HEK293 (cell line): ENCODE measurements around the gene DNAJC10.
A peak's percentile ranks its signal among the peaks of the same experiment; 100 is the strongest.

Experiments
- CTCF ChIA-PET: fragments of 350-600 bp; formaldehyde crosslinking; extraction: SDS; loops from one replicate; lab custom pipeline; 2021; ENCODE audit warnings: antibody characterized with exemption; lab: Yijun Ruan, JAX
- POLR2A ChIA-PET: fragments of 300-600 bp; formaldehyde crosslinking; extraction: SDS; loops from one replicate; lab custom pipeline; 2020; ENCODE audit warnings: antibody characterized with exemption, inconsistent platforms; lab: Yijun Ruan, JAX
- H3K27ac ChIP-seq: fragments of 200-500 bp; sonication (Bioruptor generic); 2 replicates; pipeline ENCODE4 v1.5.1; 2014; ENCODE audit warnings: low read depth, low read length, control low read depth, inconsistent platforms; ENCODE audit errors: extremely low read depth
- H3K36me3 ChIP-seq, 2 experiments: fragments of 200-500 bp in 1 of 2; sonication (Bioruptor generic) in 1 of 2; 1 replicate in 1 of 2; 2 replicates in 1 of 2; pipeline ENCODE4 v1.5.1; 2014 to 2017; ENCODE audit warnings: inconsistent platforms in 2 of 2, low read length in 2 of 2; ENCODE audit not compliant: control insufficient read depth in 2 of 2, insufficient read depth in 1 of 2
- H3K4me1 ChIP-seq: fragments of 200-500 bp; sonication (Bioruptor generic); 2 replicates; pipeline ENCODE4 v1.5.1; 2014; ENCODE audit warnings: mild to moderate bottlenecking, low read length, inconsistent platforms; ENCODE audit not compliant: control insufficient read depth, insufficient read depth
- H3K4me3 ChIP-seq: 2 replicates; pipeline ENCODE4 v1.5.1; 2011; ENCODE audit warnings: low read depth, mild to moderate bottlenecking, control low read depth, low read length, moderate library complexity
- H3K9me3 ChIP-seq: fragments of 200-500 bp; sonication (Bioruptor generic); 2 replicates; pipeline ENCODE4 v1.5.1; 2014; ENCODE audit warnings: low read depth, low read length, inconsistent platforms; ENCODE audit not compliant: control insufficient read depth, insufficient read depth
- GLI2 ChIP-seq: fragments of 450-650 bp; formaldehyde crosslinking; IDR thresholded peaks from 2 replicates; pipeline ENCODE4; 2017; ENCODE audit warnings: missing biosample characterization, missing genetic modification characterization, low read depth, borderline replicate concordance
- KLF10 ChIP-seq: fragments of 450-650 bp; IDR thresholded peaks from 2 replicates; pipeline ENCODE4 v1.5.1; 2018; ENCODE audit warnings: missing biosample characterization, mild to moderate bottlenecking, missing genetic modification characterization
- KLF9 ChIP-seq: fragments of 450-650 bp; formaldehyde crosslinking; IDR thresholded peaks from 2 replicates; pipeline ENCODE4 v1.5.1; 2016; ENCODE audit warnings: missing biosample characterization, missing genetic modification characterization, low read depth
- MEIS1 ChIP-seq: sonication (generic); formaldehyde crosslinking; IDR thresholded peaks from 2 replicates; pipeline ENCODE4 v1.8.1; 2022; ENCODE audit warnings: missing genetic modification reagents, mild to moderate bottlenecking, borderline replicate concordance
- PRDM1 ChIP-seq: fragments of 450-650 bp; formaldehyde crosslinking; IDR thresholded peaks from 2 replicates; pipeline ENCODE4; 2016; ENCODE audit warnings: missing biosample characterization, missing genetic modification characterization
- SETDB1 ChIP-seq: IDR thresholded peaks from one replicate; pipeline ENCODE4 v1.6.1; 2017; ENCODE audit warnings: mild to moderate bottlenecking, low read length, moderate library complexity, mixed read lengths; ENCODE audit not compliant: insufficient read length
- SP7 ChIP-seq: fragments of 450-650 bp; formaldehyde crosslinking; IDR thresholded peaks from 2 replicates; pipeline ENCODE4 v1.5.1; 2016; ENCODE audit warnings: missing biosample characterization, missing genetic modification characterization
- ZNF146 ChIP-seq: fragments of 450-650 bp; formaldehyde crosslinking; IDR thresholded peaks from 2 replicates; pipeline ENCODE4 v1.5.1; 2016; ENCODE audit warnings: missing biosample characterization, missing genetic modification characterization
- ZNF341 ChIP-seq: fragments of 450-650 bp; formaldehyde crosslinking; IDR thresholded peaks from 2 replicates; pipeline ENCODE4; 2016; ENCODE audit warnings: low read depth, missing biosample characterization, missing genetic modification characterization
- ZNF354C ChIP-seq: fragments of 450-650 bp; formaldehyde crosslinking; IDR thresholded peaks from 2 replicates; pipeline ENCODE4 v1.5.1; 2016; ENCODE audit warnings: missing biosample characterization, missing genetic modification characterization, low read depth, borderline replicate concordance
- ZNF48 ChIP-seq: fragments of 450-650 bp; formaldehyde crosslinking; IDR thresholded peaks from 2 replicates; pipeline ENCODE4 v1.5.1; 2016; ENCODE audit warnings: missing biosample characterization, missing genetic modification characterization
- ZNF580 ChIP-seq: fragments of 450-650 bp; formaldehyde crosslinking; IDR thresholded peaks from 2 replicates; pipeline ENCODE4 v1.5.1; 2016; ENCODE audit warnings: missing biosample characterization, missing genetic modification characterization
- ZNF664 ChIP-seq: fragments of 450-650 bp; formaldehyde crosslinking; IDR thresholded peaks from 2 replicates; pipeline ENCODE4 v1.5.1; 2016; ENCODE audit warnings: missing biosample characterization, missing genetic modification characterization
- ZNF791 ChIP-seq: fragments of 450-650 bp; formaldehyde crosslinking; IDR thresholded peaks from 2 replicates; pipeline ENCODE4 v1.5.1; 2016; ENCODE audit warnings: missing biosample characterization, missing genetic modification characterization
- ZSCAN16 ChIP-seq: fragments of 450-650 bp; formaldehyde crosslinking; IDR thresholded peaks from 2 replicates; pipeline ENCODE4 v1.5.1; 2016; ENCODE audit warnings: missing biosample characterization, missing genetic modification characterization
- TF ChIP-seq, protein P1 (sequence below): fragments of 450-650 bp; formaldehyde crosslinking; IDR thresholded peaks from 2 replicates; pipeline ENCODE4 v1.5.1; 2017; ENCODE audit warnings: missing biosample characterization, missing genetic modification characterization
- TF ChIP-seq, protein P2 (sequence below): fragments of 450-650 bp; formaldehyde crosslinking; optimal IDR thresholded peaks from 2 replicates; pipeline ENCODE3; 2016; ENCODE audit warnings: missing biosample characterization, mild to moderate bottlenecking, missing genetic modification characterization
- TF ChIP-seq, protein P3 (sequence below): fragments of 450-650 bp; formaldehyde crosslinking; IDR thresholded peaks from 2 replicates; pipeline ENCODE4 v1.5.1; 2016; ENCODE audit warnings: missing biosample characterization, missing genetic modification characterization
- TF ChIP-seq, protein P4 (sequence below): IDR thresholded peaks from 2 replicates; pipeline ENCODE4 v1.6.1; 2011; ENCODE audit warnings: mild to moderate bottlenecking, low read depth, low read length, borderline replicate concordance

DNAJC10 gene

GRCh38 chr2:182713601-182714000 is 2.5 kb upstream of the DNAJC10 start (continued):
- TF ChIP-seq, protein P1, sequence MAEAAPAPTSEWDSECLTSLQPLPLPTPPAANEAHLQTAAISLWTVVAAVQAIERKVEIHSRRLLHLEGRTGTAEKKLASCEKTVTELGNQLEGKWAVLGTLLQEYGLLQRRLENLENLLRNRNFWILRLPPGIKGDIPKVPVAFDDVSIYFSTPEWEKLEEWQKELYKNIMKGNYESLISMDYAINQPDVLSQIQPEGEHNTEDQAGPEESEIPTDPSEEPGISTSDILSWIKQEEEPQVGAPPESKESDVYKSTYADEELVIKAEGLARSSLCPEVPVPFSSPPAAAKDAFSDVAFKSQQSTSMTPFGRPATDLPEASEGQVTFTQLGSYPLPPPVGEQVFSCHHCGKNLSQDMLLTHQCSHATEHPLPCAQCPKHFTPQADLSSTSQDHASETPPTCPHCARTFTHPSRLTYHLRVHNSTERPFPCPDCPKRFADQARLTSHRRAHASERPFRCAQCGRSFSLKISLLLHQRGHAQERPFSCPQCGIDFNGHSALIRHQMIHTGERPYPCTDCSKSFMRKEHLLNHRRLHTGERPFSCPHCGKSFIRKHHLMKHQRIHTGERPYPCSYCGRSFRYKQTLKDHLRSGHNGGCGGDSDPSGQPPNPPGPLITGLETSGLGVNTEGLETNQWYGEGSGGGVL (tag by site-specific recombination), result no peak
- TF ChIP-seq, protein P2, sequence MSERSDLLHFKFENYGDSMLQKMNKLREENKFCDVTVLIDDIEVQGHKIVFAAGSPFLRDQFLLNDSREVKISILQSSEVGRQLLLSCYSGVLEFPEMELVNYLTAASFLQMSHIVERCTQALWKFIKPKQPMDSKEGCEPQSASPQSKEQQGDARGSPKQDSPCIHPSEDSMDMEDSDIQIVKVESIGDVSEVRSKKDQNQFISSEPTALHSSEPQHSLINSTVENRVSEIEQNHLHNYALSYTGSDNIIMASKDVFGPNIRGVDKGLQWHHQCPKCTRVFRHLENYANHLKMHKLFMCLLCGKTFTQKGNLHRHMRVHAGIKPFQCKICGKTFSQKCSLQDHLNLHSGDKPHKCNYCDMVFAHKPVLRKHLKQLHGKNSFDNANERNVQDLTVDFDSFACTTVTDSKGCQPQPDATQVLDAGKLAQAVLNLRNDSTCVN (tag by site-specific recombination), result no peak
- TF ChIP-seq ZNF146 (tag by site-specific recombination) (no peak), ZNF48 (tag by site-specific recombination) (no peak)
- TF ChIP-seq, all 188 proteins: peak for 0

DNA sequence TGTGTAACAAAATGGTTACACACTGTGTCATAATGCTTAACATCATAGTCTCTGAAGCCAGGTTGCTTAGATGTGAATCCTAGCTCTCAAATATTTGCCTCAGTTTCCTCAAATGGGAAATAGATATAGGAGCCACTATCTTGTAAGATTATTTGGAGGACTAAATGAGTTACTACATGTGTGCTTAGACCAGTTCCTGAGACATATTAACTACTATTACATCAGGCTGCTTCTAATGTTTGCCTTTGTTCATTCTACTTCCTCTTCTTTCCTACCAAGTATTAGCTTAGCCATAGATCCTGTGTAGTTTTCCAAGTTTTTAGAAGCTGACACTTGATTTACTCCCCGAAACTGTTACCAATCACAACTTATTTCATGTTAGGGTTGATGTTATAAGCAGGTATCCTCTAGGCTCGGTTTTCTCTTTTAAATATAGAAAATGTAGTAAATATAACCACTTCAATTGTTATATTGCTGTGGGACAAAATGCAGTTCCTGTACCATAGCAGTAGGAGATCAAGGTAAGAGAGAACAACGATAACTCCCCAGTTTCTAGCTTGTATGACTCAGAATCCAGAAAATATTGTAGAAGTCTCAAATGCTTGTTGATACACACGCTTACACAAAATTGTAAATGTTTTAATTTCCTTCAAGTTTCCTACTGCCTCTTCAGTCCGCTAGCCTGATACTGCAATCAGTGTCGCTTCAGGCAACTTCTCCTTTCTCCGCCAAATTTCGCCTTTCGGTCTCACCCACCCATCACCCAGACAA is 751 bp upstream of the DNAJC10 start:
- H3K9me3 ChIP-seq, result no peaks in the 10 kb centered on the region
- ChIA-PET CTCF (interaction anchor here (0.6 to 1.2 kb wide), 6 partner anchors 30 to 264 kb away, joined by 3 to 5 read pairs (median 3); no protein-coding TSS in a partner anchor), POLR2A (interaction anchor here (0.5 to 1.1 kb wide), 3 partner anchors 10 to 16 kb away, joined by 3 to 4 read pairs (median 3); no protein-coding TSS in a partner anchor)
- peak overlapping the region; percentile 99 for H3K4me3 ChIP-seq
- TF ChIP-seq ZNF664 (tag by site-specific recombination) (peak; percentile 73), GLI2 (tag by site-specific recombination) (no peak), SETDB1 (no peak), ZNF580 (tag by site-specific recombination) (no peak), KLF10 (tag by site-specific recombination) (no peak), MEIS1 (CRISPR knock-in tag) (no peak), ZSCAN16 (tag by site-specific recombination) (no peak), PRDM1 (peak; percentile 51), KLF9 (no peak), ZNF791 (no peak), ZNF341 (tag by site-specific recombination) (no peak), SP7 (tag by site-specific recombination) (no peak), ZNF354C (no peak)
- TF ChIP-seq, protein P3, sequence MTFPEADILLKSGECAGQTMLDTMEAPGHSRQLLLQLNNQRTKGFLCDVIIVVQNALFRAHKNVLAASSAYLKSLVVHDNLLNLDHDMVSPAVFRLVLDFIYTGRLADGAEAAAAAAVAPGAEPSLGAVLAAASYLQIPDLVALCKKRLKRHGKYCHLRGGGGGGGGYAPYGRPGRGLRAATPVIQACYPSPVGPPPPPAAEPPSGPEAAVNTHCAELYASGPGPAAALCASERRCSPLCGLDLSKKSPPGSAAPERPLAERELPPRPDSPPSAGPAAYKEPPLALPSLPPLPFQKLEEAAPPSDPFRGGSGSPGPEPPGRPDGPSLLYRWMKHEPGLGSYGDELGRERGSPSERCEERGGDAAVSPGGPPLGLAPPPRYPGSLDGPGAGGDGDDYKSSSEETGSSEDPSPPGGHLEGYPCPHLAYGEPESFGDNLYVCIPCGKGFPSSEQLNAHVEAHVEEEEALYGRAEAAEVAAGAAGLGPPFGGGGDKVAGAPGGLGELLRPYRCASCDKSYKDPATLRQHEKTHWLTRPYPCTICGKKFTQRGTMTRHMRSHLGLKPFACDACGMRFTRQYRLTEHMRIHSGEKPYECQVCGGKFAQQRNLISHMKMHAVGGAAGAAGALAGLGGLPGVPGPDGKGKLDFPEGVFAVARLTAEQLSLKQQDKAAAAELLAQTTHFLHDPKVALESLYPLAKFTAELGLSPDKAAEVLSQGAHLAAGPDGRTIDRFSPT (tag by site-specific recombination), result no peak
- TF ChIP-seq, protein P4, sequence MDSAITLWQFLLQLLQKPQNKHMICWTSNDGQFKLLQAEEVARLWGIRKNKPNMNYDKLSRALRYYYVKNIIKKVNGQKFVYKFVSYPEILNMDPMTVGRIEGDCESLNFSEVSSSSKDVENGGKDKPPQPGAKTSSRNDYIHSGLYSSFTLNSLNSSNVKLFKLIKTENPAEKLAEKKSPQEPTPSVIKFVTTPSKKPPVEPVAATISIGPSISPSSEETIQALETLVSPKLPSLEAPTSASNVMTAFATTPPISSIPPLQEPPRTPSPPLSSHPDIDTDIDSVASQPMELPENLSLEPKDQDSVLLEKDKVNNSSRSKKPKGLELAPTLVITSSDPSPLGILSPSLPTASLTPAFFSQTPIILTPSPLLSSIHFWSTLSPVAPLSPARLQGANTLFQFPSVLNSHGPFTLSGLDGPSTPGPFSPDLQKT, result no peak
- H3K36me3 ChIP-seq, result peaks cover 4 to 15% of the 10 kb centered on the region in 2 experiments; a peak in 2 of 3 replicates
- H3K4me1 ChIP-seq, result no peaks in the 10 kb centered on the region
- H3K27ac ChIP-seq, result peak overlapping the region; percentile 80; the same call in 1 of the 2 replicates
